Upper lobe of right lung (tissue), 1 donor: ENCODE data around the gene VPS16. TPM values are rescaled to one million over a fixed set of nuclear protein-coding genes. Genes with fewer than 3 reads are reported as not detected.

Experiments
- ATAC-seq: fragments of 200-7000 bp; cut with Tn5 transposase; one replicate; pipeline ENCODE4 v1.9.1; 2020; ENCODE audit warnings: mild to moderate bottlenecking, moderate library complexity
- DNase-seq: peaks from one replicate; pipeline ENCODE4 v3.0.0-alpha.2; 2020
- H3K27ac ChIP-seq: fragments of 200-600 bp; one replicate; pipeline ENCODE4 v1.8.0; 2022
- H3K27me3 ChIP-seq: fragments of 200-600 bp; one replicate; pipeline ENCODE4 v1.8.0; 2022; ENCODE audit warnings: mild to moderate bottlenecking
- H3K36me3 ChIP-seq: fragments of 200-600 bp; one replicate; pipeline ENCODE4 v1.8.0; 2022
- H3K4me1 ChIP-seq: fragments of 200-600 bp; one replicate; pipeline ENCODE4 v1.8.0; 2022
- H3K4me3 ChIP-seq: fragments of 200-600 bp; one replicate; pipeline ENCODE4 v1.8.0; 2022; ENCODE audit warnings: mild to moderate bottlenecking
- H3K9me3 ChIP-seq: fragments of 200-600 bp; one replicate; pipeline ENCODE4 v1.8.0; 2022
- CTCF ChIP-seq: fragments of 200-600 bp; IDR thresholded peaks from one replicate; pipeline ENCODE4 v1.8.0; 2022; ENCODE audit warnings: antibody characterized with exemption
- intact Hi-C: fragments of 100-400 bp; cut with DNase I; formaldehyde crosslinking; loops from one replicate; pipeline ENCODE4 v1.11.0; 2022
- total RNA-seq: library from RNA; stranded (reverse); fragmentation: NEBNext Ultra II Directional; extraction: Animal tissue kit (Norgen Biotek cat#: 25700); gene quantifications from one replicate; pipeline ENCODE4 v1.2.1, GENCODE V29; 2021
- donor health status: DM: no; HTN: yes; CAD: no; lungs with severe emphysema.

The VPS16 gene
- total RNA-seq, 1 donor from 2014 or later = 34.8 TPM

- Histone ChIP-seq H3K9me3 (no peaks in the 10 kb centered on the region), H3K4me3 (no peak overlapping the region), H3K27ac (no peak overlapping the region), H3K4me1 (peaks cover 12% of the 10 kb centered on the region), H3K36me3 (peaks cover 4% of the 10 kb centered on the region), H3K27me3 (no peaks in the 10 kb centered on the region)
- no peak for TF ChIP-seq CTCF
- intact Hi-C loops = no loop called here
- DNase-seq (no peak), ATAC-seq (peak; percentile 97)
Observed at GRCh38 chr20:2900845-2901592, 60.5 kb downstream of the VPS16 start.

GRCh38 chr20:2902291-2902690 is 61.7 kb downstream of the VPS16 start:
- intact Hi-C loops = no loop called here
- Histone ChIP-seq H3K27ac (no peak overlapping the region), H3K9me3 (no peaks in the 10 kb centered on the region), H3K36me3 (peaks cover 4% of the 10 kb centered on the region), H3K27me3 (no peaks in the 10 kb centered on the region), H3K4me3 (no peak overlapping the region), H3K4me1 (peaks cover 12% of the 10 kb centered on the region)
- no peak for TF ChIP-seq CTCF
- DNase-seq (no peak), ATAC-seq (no peak)

- DNase-seq (no peak), ATAC-seq (no peak)
- Histone ChIP-seq H3K4me3 (no peak overlapping the region), H3K9me3 (no peaks in the 10 kb centered on the region), H3K27me3 (no peaks in the 10 kb centered on the region), H3K4me1 (peaks cover 12% of the 10 kb centered on the region), H3K36me3 (peaks cover 4% of the 10 kb centered on the region), H3K27ac (no peak overlapping the region)
- TF ChIP-seq CTCF = no peak
- intact Hi-C loops = no loop called here
Observed at GRCh38 chr20:2902818-2903217, 62.3 kb downstream of the VPS16 start.

GRCh38 chr20:2903686-2904085 is 63.1 kb downstream of the VPS16 start:
- no peak for DNase-seq

GRCh38 chr20:2907519-2907918 is 67.0 kb downstream of the VPS16 start:
- H3K4me3 ChIP-seq = no peak overlapping the region
- ATAC-seq = no peak
- no peak for TF ChIP-seq CTCF

More at GRCh38 chr20:2903686-2904085, 63.1 kb downstream of the VPS16 start:
- no peak overlapping the region for H3K4me3 ChIP-seq
- ATAC-seq = no peak
- peaks cover 12% of the 10 kb centered on the region for H3K4me1 ChIP-seq
- peaks cover 4% of the 10 kb centered on the region for H3K36me3 ChIP-seq
- no peaks in the 10 kb centered on the region for H3K27me3 ChIP-seq
- no peak for TF ChIP-seq CTCF
- intact Hi-C loops = no loop called here
- no peak overlapping the region for H3K27ac ChIP-seq
- no peaks in the 10 kb centered on the region for H3K9me3 ChIP-seq

GRCh38 chr20:2909953-2910352 is 69.4 kb downstream of the VPS16 start:
- no peaks in the 10 kb centered on the region for H3K27me3 ChIP-seq
- H3K4me1 ChIP-seq = no peaks in the 10 kb centered on the region
- no peak for TF ChIP-seq CTCF
- H3K36me3 ChIP-seq = no peaks in the 10 kb centered on the region
- no peaks in the 10 kb centered on the region for H3K9me3 ChIP-seq
- intact Hi-C loops = no loop called here
- DNase-seq (no peak), ATAC-seq (no peak)
- H3K4me3 ChIP-seq = no peak overlapping the region
- no peak overlapping the region for H3K27ac ChIP-seq

More at GRCh38 chr20:2907519-2907918, 67.0 kb downstream of the VPS16 start:
- DNase-seq = no peak
- no peaks in the 10 kb centered on the region for H3K27me3 ChIP-seq
- H3K9me3 ChIP-seq = no peaks in the 10 kb centered on the region
- no peaks in the 10 kb centered on the region for H3K36me3 ChIP-seq
- no peak overlapping the region for H3K27ac ChIP-seq
- intact Hi-C loops = no loop called here
- H3K4me1 ChIP-seq = no peaks in the 10 kb centered on the region
